ENCODE results near the gene TRPV5.

TRPV5 gene

GRCh38 chr7:142870566-142871259, 62.8 kb downstream of the TRPV5 start:
- no peak for DNase-seq (ENCODE audit: low spot score)

GRCh38 chr7:142870147-142870559, 63.4 kb downstream of the TRPV5 start:
- no peak for DNase-seq (ENCODE audit: low spot score)

GRCh38 chr7:142869434-142869833, 64.1 kb downstream of the TRPV5 start:
- no peak for DNase-seq (ENCODE audit: low spot score)

- no peak for DNase-seq (ENCODE audit: low spot score)
Observed at GRCh38 chr7:142868986-142869415, 64.5 kb downstream of the TRPV5 start.

- no peak for DNase-seq (ENCODE audit: low spot score)
Observed at GRCh38 chr7:142868188-142868985, 65.2 kb downstream of the TRPV5 start.

- no peak for DNase-seq (ENCODE audit: low spot score)
Observed at GRCh38 chr7:142867398-142868187, 66.0 kb downstream of the TRPV5 start.

GRCh38 chr7:142867097-142867378, 66.5 kb downstream of the TRPV5 start:
- DNase-seq (ENCODE audit: low spot score): no peak

GRCh38 chr7:142866361-142867096, 67.0 kb downstream of the TRPV5 start:
- peak; percentile 25 for DNase-seq (ENCODE audit: low spot score)

GRCh38 chr7:142865766-142866165, 67.8 kb downstream of the TRPV5 start:
- no peak for DNase-seq (ENCODE audit: low spot score)

- DNase-seq (ENCODE audit: low spot score): no peak
Observed at GRCh38 chr7:142864980-142865747, 68.4 kb downstream of the TRPV5 start.

GRCh38 chr7:142863891-142864685, 69.5 kb downstream of the TRPV5 start:
- DNase-seq (ENCODE audit: low spot score): no peak

GRCh38 chr7:142862786-142863400, 70.7 kb downstream of the TRPV5 start:
- no peak for DNase-seq (ENCODE audit: low spot score)

GRCh38 chr7:142862351-142862750, 71.2 kb downstream of the TRPV5 start:
- no peak for DNase-seq (ENCODE audit: low spot score)

- no peak for DNase-seq (ENCODE audit: low spot score)
Observed at GRCh38 chr7:142860968-142861367, 72.6 kb downstream of the TRPV5 start.

- DNase-seq (ENCODE audit: low spot score): no peak
Observed at GRCh38 chr7:142859829-142860228, 73.7 kb downstream of the TRPV5 start.

GRCh38 chr7:142859411-142859810, 74.1 kb downstream of the TRPV5 start:
- no peak for DNase-seq (ENCODE audit: low spot score)

All from cerebellar cortex (tissue), 1 donor.